NCI-H1417 treated with DMSO at 0.1 percent for 48 hours (cell line): ENCODE measurements around the gene ACSBG1.
A peak's percentile ranks its signal among the peaks of the same experiment; 100 is the strongest.
"Not testable (repeated sequence)": the region's sequence is repeated elsewhere in the genome, so short reads cannot be mapped to it uniquely, and the experiment has no call there.

Experiments
- DNase-seq: peaks from one replicate; lab custom pipeline; 2025; lab: John Stamatoyannopoulos, UW

The ACSBG1 gene

GRCh38 chr15:78167227-78167888 is 67.0 kb downstream of the ACSBG1 start:
- no peak for DNase-seq

DNA sequence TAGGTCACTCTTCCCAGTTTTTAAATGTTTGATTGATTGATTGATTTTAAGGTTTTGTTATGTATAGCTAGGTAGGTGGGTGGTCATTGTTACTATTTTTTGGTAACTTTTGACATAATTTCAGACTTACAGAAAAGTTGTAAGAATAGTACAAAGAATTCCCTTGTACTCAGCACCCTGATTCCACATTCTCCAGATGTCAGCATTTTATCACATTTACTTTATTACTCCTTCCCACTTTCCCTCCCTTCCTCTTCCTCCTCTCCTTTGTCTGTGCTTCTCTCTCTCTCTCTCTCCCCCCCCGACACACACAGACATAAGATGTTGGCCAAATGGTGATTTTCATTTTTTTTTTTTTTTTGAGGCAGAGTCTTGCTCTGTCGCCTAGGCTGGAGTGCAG is 70.4 kb downstream of the ACSBG1 start:
- no peak for DNase-seq

- no peak for DNase-seq
Observed at GRCh38 chr15:78162038-78162437, 72.3 kb downstream of the ACSBG1 start.

DNA sequence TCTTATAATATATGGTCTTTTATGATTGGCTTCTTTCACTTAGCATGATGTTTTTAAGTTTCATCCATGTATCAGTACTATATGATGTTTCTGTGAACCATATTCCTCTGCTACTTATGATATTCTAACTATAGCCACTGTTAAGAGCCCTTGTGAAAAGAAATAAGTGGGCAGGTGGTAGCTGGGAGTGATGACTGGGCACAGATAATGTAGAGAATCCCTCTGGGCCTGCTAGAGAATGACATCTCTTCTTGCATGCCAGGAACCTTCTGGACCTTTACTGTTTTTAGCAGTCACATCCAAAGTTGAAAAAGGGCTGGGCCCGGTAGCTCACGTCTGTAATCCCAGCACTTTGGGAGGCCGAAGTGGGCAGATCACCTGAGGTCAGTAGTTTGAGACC is 75.0 kb downstream of the ACSBG1 start:
- DNase-seq = no peak

DNA sequence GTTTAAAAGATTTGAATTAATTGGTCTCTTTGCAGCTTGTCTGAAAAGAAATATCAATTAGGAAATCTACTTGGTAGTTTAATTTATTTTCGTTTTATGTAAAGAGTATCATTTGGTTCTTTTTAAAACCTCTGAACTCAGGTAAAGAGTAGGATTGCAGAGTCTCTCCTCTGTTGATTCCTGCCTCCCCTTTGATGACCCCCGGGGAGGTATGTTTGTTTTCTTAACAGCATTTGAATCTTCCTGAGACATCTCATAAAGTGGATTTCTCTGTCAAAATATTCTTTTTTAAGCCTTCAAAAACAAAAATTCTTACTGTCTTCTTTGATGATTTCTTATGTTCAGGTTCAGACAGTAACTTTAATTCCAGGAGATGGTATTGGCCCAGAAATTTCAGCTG is 77.2 kb downstream of the ACSBG1 start:
- no peak for DNase-seq

GRCh38 chr15:78156653-78157052 is 77.7 kb downstream of the ACSBG1 start:
- DNase-seq = no peak

DNA sequence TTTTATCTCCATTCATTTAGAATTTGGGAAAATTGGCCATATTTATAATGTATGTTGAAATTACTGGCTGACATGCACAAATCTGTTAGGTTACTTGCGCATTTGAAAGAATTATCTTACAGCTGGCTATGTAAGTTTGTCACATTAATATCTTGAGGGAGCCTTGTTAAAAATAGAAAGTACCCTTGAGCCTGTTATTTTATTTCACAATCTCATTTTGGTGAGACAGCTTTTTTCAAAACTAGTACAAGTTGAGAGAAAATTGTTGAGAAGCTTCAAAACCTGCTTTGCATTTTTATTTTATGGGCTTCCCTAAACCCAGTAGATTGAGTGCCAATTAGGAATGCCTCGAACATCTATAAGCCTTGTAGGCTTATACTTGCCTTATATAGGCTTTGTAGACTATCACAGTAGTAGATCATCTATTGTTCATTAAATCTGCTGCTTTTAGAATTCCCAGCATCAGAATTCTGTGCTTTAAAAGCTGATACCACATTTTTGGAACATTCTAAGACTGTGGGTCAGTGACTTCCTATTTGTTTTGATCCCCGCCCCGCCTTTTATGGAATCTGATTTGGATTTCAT is 78.9 kb downstream of the ACSBG1 start:
- DNase-seq = no peak

DNA sequence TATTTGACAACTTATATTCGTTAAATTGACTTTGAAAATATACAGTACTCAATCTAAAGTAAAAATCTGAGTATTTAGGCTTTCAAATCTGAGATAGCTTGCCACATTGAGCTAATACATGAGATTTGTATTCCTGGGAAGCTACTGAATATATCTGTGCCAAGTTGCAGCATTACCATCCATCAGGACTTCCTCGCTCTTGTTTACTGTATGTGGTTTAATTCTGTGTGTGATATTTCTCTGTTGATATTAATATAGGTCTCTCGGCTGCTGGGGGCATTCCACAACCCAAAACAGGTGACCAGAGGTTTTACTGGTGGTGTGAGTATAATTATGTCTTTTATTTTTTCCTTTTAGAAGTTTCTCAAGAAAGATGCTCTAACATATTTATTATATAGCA is 79.4 kb downstream of the ACSBG1 start:
- no peak for DNase-seq

DNA sequence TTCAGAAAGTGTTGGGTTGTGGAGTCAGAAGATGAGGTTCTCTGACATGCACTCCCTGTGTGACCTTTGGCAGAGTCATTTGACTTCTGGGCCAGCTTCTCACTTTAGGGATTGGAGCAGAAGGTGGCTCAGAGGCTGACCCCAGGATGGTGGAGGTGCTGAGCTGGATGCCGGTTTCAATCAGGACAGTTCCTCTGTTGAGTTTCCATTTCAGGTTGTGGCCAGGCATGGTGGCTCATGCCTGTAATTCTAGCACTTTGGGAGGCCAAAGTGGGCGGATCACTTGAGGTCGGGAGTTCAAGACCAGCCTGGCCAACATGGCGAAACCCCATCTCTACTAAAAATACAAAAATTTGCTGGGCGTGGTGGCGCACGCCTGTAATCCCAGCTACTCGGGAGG is 83.3 kb downstream of the ACSBG1 start:
- DNase-seq = not testable (repeated sequence)

DNA sequence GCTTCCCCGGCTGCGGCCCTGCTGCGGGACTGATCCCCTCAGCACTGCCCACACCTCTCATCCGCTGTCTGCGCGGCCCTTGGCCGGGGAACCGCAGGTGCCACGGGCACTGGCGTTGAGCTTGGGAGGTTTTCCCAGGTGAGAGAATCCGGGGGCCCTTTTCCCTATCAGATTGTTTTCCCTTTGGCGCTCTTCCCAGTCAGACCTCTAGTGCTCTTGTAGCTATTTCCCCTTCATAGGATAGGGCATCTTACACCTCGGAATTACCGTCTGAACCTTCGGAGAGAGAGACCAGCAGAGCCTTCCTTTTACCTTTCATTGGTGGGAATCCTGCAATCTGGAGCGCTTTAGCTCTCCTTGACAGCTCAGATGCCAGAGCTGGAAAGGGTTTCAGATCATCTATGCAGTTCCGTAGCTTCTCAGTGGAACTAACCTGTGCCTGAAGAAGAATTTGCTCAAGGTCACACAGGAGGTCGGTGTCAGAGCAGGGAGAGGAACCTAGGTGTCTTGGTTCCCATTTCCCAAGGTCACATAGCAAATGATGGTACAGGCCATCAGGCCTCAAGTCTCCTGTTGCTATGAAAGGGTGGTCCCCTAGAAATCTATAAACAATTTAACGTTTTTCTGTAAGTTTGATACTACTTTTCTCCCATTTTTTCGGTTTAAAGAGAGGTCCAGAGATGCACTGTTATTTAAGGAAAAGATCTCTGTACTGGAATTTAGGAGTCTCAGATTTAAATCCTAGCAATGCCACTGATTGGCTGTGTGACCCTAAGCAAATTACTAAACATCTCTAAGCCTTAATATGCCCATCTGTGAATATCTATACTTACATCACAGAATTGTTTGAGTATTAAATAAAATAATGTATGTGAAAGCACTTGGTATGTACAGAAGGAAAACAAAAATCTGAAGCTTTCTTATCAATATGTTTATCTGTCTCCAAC is 84.3 kb downstream of the ACSBG1 start:
- DNase-seq = no peak

DNA sequence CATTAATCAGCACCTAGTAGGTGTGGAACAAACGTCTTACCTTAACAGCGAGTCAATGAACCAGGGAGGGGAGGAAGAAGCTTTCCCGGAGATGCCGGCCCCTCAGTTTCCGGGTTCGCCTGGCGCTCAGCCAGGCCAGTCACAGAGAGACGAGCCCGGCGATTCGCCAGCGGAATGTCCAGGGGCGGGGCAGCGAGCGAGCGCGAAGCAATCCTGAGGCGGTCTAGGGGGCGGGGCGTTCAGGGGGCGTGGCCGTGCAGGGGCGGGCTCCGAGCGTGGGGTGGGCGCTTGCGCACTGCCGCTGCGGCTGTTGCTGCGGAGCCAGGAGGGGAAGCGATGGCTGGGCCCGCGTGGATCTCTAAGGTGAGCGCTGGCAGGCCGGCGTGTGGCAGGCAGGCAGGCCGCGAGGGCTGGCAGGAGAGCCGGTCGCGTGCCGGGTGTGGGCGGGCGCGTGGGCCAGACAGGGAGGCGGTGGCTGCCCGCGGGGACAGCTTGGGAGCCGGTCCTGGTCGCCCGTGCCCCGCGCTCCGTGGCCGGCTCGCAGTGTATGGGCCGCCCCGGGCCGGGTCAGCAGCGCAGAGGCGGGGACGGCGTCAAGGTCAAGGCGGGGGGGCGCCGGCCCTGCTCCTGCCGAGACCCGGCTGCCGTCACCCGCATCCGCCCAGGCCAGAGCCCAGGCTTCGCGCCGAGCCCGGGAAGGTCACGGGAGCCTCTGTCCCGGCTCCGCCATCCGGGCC is 85.1 kb downstream of the ACSBG1 start, which contains the start of gene IDH3A:
TSS of gene IDH3A (plus strand) at position 295 of the 737 bp plus-strand sequence. CDS start at position 337, 42 bp downstream.
- DNase-seq = peak; percentile 95

- DNase-seq = no peak
Observed at GRCh38 chr15:78148392-78149067, 85.8 kb downstream of the ACSBG1 start.

GRCh38 chr15:78147566-78147965 is 86.8 kb downstream of the ACSBG1 start:
- no peak for DNase-seq

- no peak for DNase-seq
Observed at GRCh38 chr15:78146425-78147154, 87.8 kb downstream of the ACSBG1 start.

DNA sequence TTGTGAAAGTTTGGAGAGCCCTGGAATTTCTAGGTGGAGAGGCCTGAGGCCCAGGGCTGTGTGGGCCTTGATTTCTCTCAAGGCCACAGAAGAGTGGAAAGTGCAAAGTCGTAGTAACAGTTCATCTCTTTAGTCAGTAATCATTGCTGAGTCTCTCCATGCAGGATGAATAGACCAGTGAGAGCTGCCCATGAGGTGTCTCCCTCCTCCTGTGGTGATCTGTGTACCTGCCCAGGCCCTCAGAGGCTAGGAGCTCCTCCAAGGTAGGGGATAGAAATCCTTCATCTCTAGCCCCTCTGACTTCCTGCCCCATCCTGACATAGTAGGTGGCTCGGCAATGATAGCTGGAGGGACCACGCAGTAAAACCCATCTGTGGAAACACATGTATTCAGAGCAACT is 92.0 kb downstream of the ACSBG1 start:
- no peak for DNase-seq

GRCh38 chr15:78140292-78140691 is 94.1 kb downstream of the ACSBG1 start:
- DNase-seq = no peak

DNA sequence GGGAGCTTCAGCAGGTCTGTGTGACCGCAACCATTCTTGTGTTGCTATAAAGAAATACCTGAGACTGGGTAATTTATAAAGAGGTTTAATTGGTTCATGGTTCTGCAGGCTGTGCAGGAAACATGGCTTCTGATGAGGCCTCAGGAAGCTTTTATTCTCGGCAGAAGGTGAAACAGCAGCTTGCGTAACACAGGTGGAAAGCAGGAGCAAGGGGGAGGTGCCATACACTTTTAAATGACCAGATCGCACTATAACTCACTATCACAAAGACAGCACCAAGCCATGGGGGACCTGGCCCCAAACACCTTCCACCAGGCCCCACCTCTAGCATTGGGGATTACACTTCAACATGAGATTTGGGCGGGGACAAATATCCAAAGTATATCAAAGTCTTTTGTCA is 94.8 kb downstream of the ACSBG1 start:
- DNase-seq = no peak

DNA sequence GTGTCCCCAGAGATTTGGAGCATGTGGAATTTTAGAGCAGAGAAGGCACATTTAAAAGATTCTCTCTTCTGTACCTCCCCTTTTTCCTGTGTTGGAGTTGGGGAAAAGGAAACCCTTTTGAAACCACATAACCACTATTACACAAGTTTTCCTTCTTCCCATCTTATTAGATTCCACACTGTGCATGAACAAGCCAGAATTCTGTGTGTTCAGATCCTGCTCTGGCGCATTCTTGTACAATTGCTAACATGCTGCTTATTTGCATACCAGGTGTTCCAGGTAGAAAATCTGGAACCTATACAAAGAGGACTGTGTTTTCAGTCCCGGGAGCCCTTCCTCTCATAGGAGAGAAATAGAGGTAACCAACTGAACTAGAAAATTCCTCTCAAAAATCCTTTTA is 100.6 kb downstream of the ACSBG1 start:
- DNase-seq = no peak

DNA sequence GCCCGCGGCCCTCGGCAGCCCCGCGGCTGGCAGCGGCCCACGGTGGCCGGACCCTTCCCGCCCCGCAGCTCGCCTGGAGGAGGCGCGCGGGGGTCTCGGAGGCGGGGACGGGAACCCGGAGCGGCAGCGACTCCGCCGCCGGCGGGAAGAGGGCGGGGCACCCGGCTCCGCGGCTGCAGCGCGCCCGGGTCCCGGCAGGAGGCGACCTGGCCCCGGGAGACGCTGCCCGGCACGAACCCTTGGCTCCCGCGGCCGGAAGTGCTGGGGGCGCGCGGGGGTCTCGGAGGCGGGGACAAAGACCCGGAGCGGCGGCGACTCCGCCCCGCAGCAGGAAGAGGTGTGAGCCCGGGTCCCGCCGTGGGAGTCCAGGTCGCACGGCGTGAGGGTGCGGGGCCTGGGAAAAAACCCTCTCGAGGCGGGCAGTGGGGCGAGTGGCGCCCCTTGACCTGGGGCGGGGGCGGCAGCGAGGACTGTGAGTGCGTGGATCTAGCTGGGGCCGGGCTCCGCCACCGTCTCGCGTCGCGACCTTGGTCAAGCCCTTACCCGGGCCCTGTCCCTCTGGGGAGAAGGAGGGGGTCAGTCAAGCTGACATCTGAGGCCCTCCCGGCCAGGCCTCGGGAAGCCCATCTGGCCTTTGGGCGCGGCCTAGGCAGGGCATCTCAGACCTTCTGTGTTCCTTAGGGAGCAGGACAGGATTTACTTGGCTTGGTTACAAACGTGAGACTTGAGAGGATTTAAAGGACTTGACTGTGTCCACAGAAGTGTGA is 102.9 kb downstream of the ACSBG1 start, which contains the start of gene CIB2:
TSS of gene CIB2 (minus strand) at position 151 of the 767 bp plus-strand sequence. CDS start 230 bp downstream, outside the sequence.
- DNase-seq = peak; percentile 12
